ENCODE data around the gene CYP2J2.
"Not testable (repeated sequence)": the region's sequence is repeated elsewhere in the genome, so short reads cannot be mapped to it uniquely, and the experiment has no call there.

CYP2J2 gene

GRCh38 chr1:59926381-59927123 is at the start of gene CYP2J2:
TSS of gene CYP2J2 (minus strand) at chr1:59926773. CDS start at chr1:59926746, 27 bp downstream.
- peak; percentile 6 to 41 (median 14) for DNase-seq (ENCODE audit: low read depth in 3 of 3)

GRCh38 chr1:59973719-59974118 is 47.1 kb upstream of the CYP2J2 start:
- no peak for DNase-seq (ENCODE audit: low read depth in 3 of 3)

GRCh38 chr1:59972216-59972927 is 45.8 kb upstream of the CYP2J2 start:
- no peak for DNase-seq (ENCODE audit: low read depth in 3 of 3)

GRCh38 chr1:59971464-59971911 is 44.9 kb upstream of the CYP2J2 start:
- DNase-seq (ENCODE audit: low read depth in 3 of 3), result peak; percentile 24 to 40 (median 31)

- not testable (repeated sequence) for DNase-seq (ENCODE audit: low read depth in 3 of 3)
Measured at GRCh38 chr1:59969542-59970175, 43.1 kb upstream of the CYP2J2 start.

GRCh38 chr1:59968746-59969145 is 42.2 kb upstream of the CYP2J2 start:
- DNase-seq (ENCODE audit: low read depth in 3 of 3), result not testable (repeated sequence)

- no peak for DNase-seq (ENCODE audit: low read depth in 3 of 3)
Measured at GRCh38 chr1:59967780-59968179, 41.2 kb upstream of the CYP2J2 start.

- no peak for DNase-seq (ENCODE audit: low read depth in 3 of 3)
Measured at GRCh38 chr1:59967141-59967697, 40.6 kb upstream of the CYP2J2 start.

GRCh38 chr1:59952065-59952464 is 25.5 kb upstream of the CYP2J2 start:
- DNase-seq (ENCODE audit: low read depth in 3 of 3), result no peak

GRCh38 chr1:59949648-59950047 is 23.1 kb upstream of the CYP2J2 start:
- no peak for DNase-seq (ENCODE audit: low read depth in 3 of 3)

- no peak for DNase-seq (ENCODE audit: low read depth in 3 of 3)
Measured at GRCh38 chr1:59948990-59949389, 22.4 kb upstream of the CYP2J2 start.

GRCh38 chr1:59947047-59947938 is 20.7 kb upstream of the CYP2J2 start:
- DNase-seq (ENCODE audit: low read depth in 3 of 3), result peak; percentile 12 to 22 (median 18)

- DNase-seq (ENCODE audit: low read depth in 3 of 3), result no peak
Measured at GRCh38 chr1:59945790-59946189, 19.2 kb upstream of the CYP2J2 start.

- no peak for DNase-seq (ENCODE audit: low read depth in 3 of 3)
Measured at GRCh38 chr1:59939393-59939792, 12.8 kb upstream of the CYP2J2 start.

GRCh38 chr1:59937636-59938210 is 11.2 kb upstream of the CYP2J2 start:
- DNase-seq (ENCODE audit: low read depth in 3 of 3), result no peak

GRCh38 chr1:59936358-59936821 is 9.8 kb upstream of the CYP2J2 start:
- no peak for DNase-seq (ENCODE audit: low read depth in 3 of 3)

GRCh38 chr1:59928996-59929395 is 2.4 kb upstream of the CYP2J2 start:
- DNase-seq (ENCODE audit: low read depth in 3 of 3), result no peak

- no peak for DNase-seq (ENCODE audit: low read depth in 3 of 3)
Measured at GRCh38 chr1:59927213-59927612, 640 bp upstream of the CYP2J2 start.

GRCh38 chr1:59924653-59925052 is 1.9 kb downstream of the CYP2J2 start:
- DNase-seq (ENCODE audit: low read depth in 3 of 3), result no peak

GRCh38 chr1:59921258-59921899 is 5.2 kb downstream of the CYP2J2 start:
- not testable (repeated sequence) for DNase-seq (ENCODE audit: low read depth in 3 of 3)

Data from stimulated activated CD4-positive, alpha-beta T cell treated with anti-CD3 and anti-CD28 coated beads, TNF-alpha, amount 100 ng/mL, for 48 hours (primary cell).